HepG2 (cell line): Measurements from ENCODE around the gene MRFAP1. TPM values are rescaled to one million over a fixed set of nuclear protein-coding genes. Genes with fewer than 3 reads are reported as not detected.

Experiments used
- ATF7 ChIP-seq, 2 experiments: fragments of 450-650 bp in 1 of 2; sonication (generic) in 1 of 2; formaldehyde crosslinking in 1 of 2; IDR thresholded peaks; 2 replicates each; pipeline versions ENCODE4 v1.4.0 to v1.6.1; 2016 to 2020; ENCODE audit warnings: antibody characterized with exemption in 1 of 2, mild to moderate bottlenecking in 1 of 2, missing genetic modification reagents in 1 of 2
- GRHL1 ChIP-seq: sonication (generic); formaldehyde crosslinking; conservative IDR thresholded peaks from 2 replicates; pipeline ENCODE4 v1.8.0; 2022; ENCODE audit warnings: missing genetic modification reagents
- HNRNPL ChIP-seq: fragments of 200-400 bp; formaldehyde crosslinking; IDR thresholded peaks from 2 replicates; pipeline ENCODE4 v1.6.1; 2017; ENCODE audit warnings: mild to moderate bottlenecking, low read depth, low read length
- HOMEZ ChIP-seq: IDR thresholded peaks from 2 replicates; pipeline ENCODE4 v1.6.1; 2016; ENCODE audit warnings: low read depth
- NR3C1 ChIP-seq: sonication (generic); formaldehyde crosslinking; IDR thresholded peaks from 2 replicates; pipeline ENCODE4 v1.4.0; 2020; ENCODE audit warnings: missing genetic modification reagents
- PLRG1 ChIP-seq: fragments of 450-650 bp; conservative IDR thresholded peaks from 2 replicates; pipeline ENCODE4 v1.6.1; 2016
- SIN3A ChIP-seq: IDR thresholded peaks from 2 replicates; pipeline ENCODE4 v1.6.1; 2011; ENCODE audit warnings: low read depth, mild to moderate bottlenecking, control low read depth, low read length, borderline replicate concordance
- SNRNP70 ChIP-seq: fragments of 200-400 bp; formaldehyde crosslinking; IDR thresholded peaks from 2 replicates; pipeline ENCODE4 v1.6.1; 2017; ENCODE audit warnings: mild to moderate bottlenecking, low read depth, low read length, moderate library complexity
- SP140L ChIP-seq: sonication (generic); formaldehyde crosslinking; IDR thresholded peaks from 2 replicates; pipeline ENCODE4 v1.4.0; 2020; ENCODE audit warnings: missing genetic modification reagents, borderline replicate concordance
- TBX2 ChIP-seq: sonication (generic); formaldehyde crosslinking; IDR thresholded peaks from 2 replicates; pipeline ENCODE4 v1.5.0; 2020; ENCODE audit warnings: missing genetic modification reagents, mild to moderate bottlenecking, borderline replicate concordance
- TFE3 ChIP-seq: IDR thresholded peaks from 2 replicates; pipeline ENCODE4 v1.6.1; 2016
- ZNF317 ChIP-seq: sonication (generic); formaldehyde crosslinking; IDR thresholded peaks from 2 replicates; pipeline ENCODE4 v1.5.0; 2020; ENCODE audit warnings: mild to moderate bottlenecking, missing genetic modification reagents
- ZNF777 ChIP-seq: sonication (generic); formaldehyde crosslinking; IDR thresholded peaks from 2 replicates; pipeline ENCODE4 v1.4.0; 2020; ENCODE audit warnings: missing genetic modification reagents
- ZNF781 ChIP-seq: sonication (generic); formaldehyde crosslinking; IDR thresholded peaks from 2 replicates; pipeline ENCODE4 v1.5.1; 2020; ENCODE audit warnings: borderline replicate concordance, mild to moderate bottlenecking, missing genetic modification reagents; ENCODE audit errors: not compliant biosample characterization
- ZSCAN5A ChIP-seq: sonication (generic); formaldehyde crosslinking; IDR thresholded peaks from 2 replicates; pipeline ENCODE4 v1.8.0; 2022; ENCODE audit warnings: mild to moderate bottlenecking, missing genetic modification reagents, borderline replicate concordance
- polyA plus RNA-seq, 8 experiments: library from polyadenylated mRNA; depleted of rRNA in 3 of 8; stranded (reverse) in 7 of 8; unstranded in 1 of 8; fragments of >200 nt; fragmentation: Illumina TruSeq in 4 of 8; extraction: Trizol in 4 of 8; gene quantifications; 2 replicates each; pipeline versions ENCODE4 v1.2.1 to v1.2.3, GENCODE V29; 2011 to 2016; ENCODE audit warnings: low read depth in 4 of 8, missing spikeins in 1 of 8, mixed read lengths in 1 of 8; ENCODE audit not compliant: insufficient read depth in 1 of 8
- total RNA-seq, 5 experiments: library from RNA; depleted of rRNA; stranded (reverse); fragments of >200 nt; fragmentation: Illumina TruSeq; extraction: Trizol; gene quantifications; 2 replicates each; pipeline ENCODE4 v1.2.3, GENCODE V29; 2016; ENCODE audit warnings: low read depth in 1 of 5

The MRFAP1 gene
- total and polyA plus RNA-seq, 2 of the 13 experiments (the other 11 are each of a cell fraction or from before 2014, with no cell fraction given) = 112 to 158 TPM

- TF ChIP-seq NR3C1 (CRISPR knock-in tag) = no peak
- TF ChIP-seq ZSCAN5A (CRISPR knock-in tag) = no peak
- TF ChIP-seq GRHL1 = no peak
- no peak; the same call in 1 of the 2 replicates for TF ChIP-seq SIN3A
- no peak for TF ChIP-seq HOMEZ (CRISPR knock-in tag)
- peak; percentile 54 for TF ChIP-seq ZNF777 (CRISPR knock-in tag)
- no peak for TF ChIP-seq HNRNPL
- TF ChIP-seq SNRNP70 = no peak
- no peak for TF ChIP-seq PLRG1
- peak; percentile 43; the same call in 1 of the 2 replicates for TF ChIP-seq TFE3 (CRISPR knock-in tag)
- no peak for TF ChIP-seq ZNF781 (CRISPR knock-in tag)
- TF ChIP-seq SP140L (CRISPR knock-in tag) = no peak
- TF ChIP-seq ATF7 (IDR thresholded peaks at IDR 0.05) = no peak
- TF ChIP-seq ATF7 (CRISPR knock-in tag; IDR thresholded peaks at IDR 0.05) = 0 out of 2 replicates have a peak, but pooled peaks have one; percentile 23
- peak; percentile 57; the same call in 1 of the 2 replicates for TF ChIP-seq TBX2
- no peak for TF ChIP-seq ZNF317 (CRISPR knock-in tag)
Observed at GRCh38 chr4:6688879-6689505, 48.5 kb downstream of the MRFAP1 start (continued).
